WTC11 (cell line): ENCODE measurements around the gene ARAF.

Source experiments
- CREB1 ChIP-seq: sonication (generic); formaldehyde crosslinking; IDR thresholded peaks from 2 replicates; pipeline ENCODE4 v1.8.0; 2023; ENCODE audit warnings: mild to moderate bottlenecking, missing genetic modification reagents
- CREM ChIP-seq: sonication (generic); formaldehyde crosslinking; IDR thresholded peaks from 2 replicates; pipeline ENCODE4 v1.8.1; 2022; ENCODE audit warnings: mild to moderate bottlenecking, missing genetic modification reagents, moderate library complexity
- FOXP4 ChIP-seq: sonication (generic); formaldehyde crosslinking; IDR thresholded peaks from 2 replicates; pipeline ENCODE4 v1.8.0; 2022; ENCODE audit warnings: mild to moderate bottlenecking, missing genetic modification reagents
- JUN ChIP-seq: sonication (generic); formaldehyde crosslinking; IDR thresholded peaks from 2 replicates; pipeline ENCODE4 v1.8.0; 2023; ENCODE audit warnings: mild to moderate bottlenecking, missing genetic modification reagents
- NFYB ChIP-seq: sonication (generic); formaldehyde crosslinking; conservative IDR thresholded peaks from 2 replicates; pipeline ENCODE4 v1.8.0; 2022; ENCODE audit warnings: low read depth, missing genetic modification reagents
- SMAD3 ChIP-seq: sonication (generic); formaldehyde crosslinking; IDR thresholded peaks from 2 replicates; pipeline ENCODE4 v1.8.0; 2022; ENCODE audit warnings: missing genetic modification reagents, mild to moderate bottlenecking, borderline replicate concordance
- TF ChIP-seq, protein P1 (sequence below): fragments of 200-600 bp; IDR thresholded peaks from 2 replicates; pipeline ENCODE4 v1.8.0; 2022; ENCODE audit warnings: antibody characterized with exemption
- TF ChIP-seq, protein P2 (sequence below): sonication (generic); formaldehyde crosslinking; IDR thresholded peaks from 2 replicates; pipeline ENCODE4 v1.8.1; 2023; ENCODE audit warnings: mild to moderate bottlenecking, missing genetic modification reagents, moderate library complexity
- TF ChIP-seq, protein P3 (sequence below): sonication (generic); formaldehyde crosslinking; IDR thresholded peaks from 2 replicates; pipeline ENCODE4 v1.8.1; 2023; ENCODE audit warnings: mild to moderate bottlenecking, missing genetic modification reagents, borderline replicate concordance

DNA sequence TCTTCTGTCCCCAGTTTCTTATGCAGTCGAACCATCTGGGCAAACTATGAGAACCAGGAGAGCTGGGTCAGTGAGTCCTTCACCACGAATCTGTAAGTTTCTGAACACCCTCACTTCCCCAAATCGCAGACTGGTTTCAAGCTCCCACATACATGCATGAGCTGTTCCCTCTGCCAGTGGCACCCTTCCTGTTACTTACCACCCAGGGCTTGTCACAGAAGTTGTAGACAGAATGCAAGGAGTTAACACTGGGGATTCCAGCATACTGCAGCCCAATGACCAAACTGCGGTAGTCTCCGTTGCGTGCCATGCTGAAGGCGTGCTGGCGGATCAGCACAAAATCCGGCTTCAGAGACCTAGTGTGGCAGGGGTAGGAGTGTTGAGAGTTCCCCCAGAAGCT is 44.0 kb downstream of the ARAF start:
- TF ChIP-seq CREB1 (CRISPR knock-in tag) (no peak), FOXP4 (CRISPR knock-in tag) (no peak), SMAD3 (no peak), NFYB (CRISPR knock-in tag) (no peak), CREM (CRISPR knock-in tag) (no peak), JUN (CRISPR knock-in tag) (no peak)
- TF ChIP-seq, protein P1, sequence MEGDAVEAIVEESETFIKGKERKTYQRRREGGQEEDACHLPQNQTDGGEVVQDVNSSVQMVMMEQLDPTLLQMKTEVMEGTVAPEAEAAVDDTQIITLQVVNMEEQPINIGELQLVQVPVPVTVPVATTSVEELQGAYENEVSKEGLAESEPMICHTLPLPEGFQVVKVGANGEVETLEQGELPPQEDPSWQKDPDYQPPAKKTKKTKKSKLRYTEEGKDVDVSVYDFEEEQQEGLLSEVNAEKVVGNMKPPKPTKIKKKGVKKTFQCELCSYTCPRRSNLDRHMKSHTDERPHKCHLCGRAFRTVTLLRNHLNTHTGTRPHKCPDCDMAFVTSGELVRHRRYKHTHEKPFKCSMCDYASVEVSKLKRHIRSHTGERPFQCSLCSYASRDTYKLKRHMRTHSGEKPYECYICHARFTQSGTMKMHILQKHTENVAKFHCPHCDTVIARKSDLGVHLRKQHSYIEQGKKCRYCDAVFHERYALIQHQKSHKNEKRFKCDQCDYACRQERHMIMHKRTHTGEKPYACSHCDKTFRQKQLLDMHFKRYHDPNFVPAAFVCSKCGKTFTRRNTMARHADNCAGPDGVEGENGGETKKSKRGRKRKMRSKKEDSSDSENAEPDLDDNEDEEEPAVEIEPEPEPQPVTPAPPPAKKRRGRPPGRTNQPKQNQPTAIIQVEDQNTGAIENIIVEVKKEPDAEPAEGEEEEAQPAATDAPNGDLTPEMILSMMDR, result no peak
- TF ChIP-seq, protein P2, sequence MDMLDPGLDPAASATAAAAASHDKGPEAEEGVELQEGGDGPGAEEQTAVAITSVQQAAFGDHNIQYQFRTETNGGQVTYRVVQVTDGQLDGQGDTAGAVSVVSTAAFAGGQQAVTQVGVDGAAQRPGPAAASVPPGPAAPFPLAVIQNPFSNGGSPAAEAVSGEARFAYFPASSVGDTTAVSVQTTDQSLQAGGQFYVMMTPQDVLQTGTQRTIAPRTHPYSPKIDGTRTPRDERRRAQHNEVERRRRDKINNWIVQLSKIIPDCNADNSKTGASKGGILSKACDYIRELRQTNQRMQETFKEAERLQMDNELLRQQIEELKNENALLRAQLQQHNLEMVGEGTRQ (CRISPR knock-in tag), result no peak
- TF ChIP-seq, protein P3, sequence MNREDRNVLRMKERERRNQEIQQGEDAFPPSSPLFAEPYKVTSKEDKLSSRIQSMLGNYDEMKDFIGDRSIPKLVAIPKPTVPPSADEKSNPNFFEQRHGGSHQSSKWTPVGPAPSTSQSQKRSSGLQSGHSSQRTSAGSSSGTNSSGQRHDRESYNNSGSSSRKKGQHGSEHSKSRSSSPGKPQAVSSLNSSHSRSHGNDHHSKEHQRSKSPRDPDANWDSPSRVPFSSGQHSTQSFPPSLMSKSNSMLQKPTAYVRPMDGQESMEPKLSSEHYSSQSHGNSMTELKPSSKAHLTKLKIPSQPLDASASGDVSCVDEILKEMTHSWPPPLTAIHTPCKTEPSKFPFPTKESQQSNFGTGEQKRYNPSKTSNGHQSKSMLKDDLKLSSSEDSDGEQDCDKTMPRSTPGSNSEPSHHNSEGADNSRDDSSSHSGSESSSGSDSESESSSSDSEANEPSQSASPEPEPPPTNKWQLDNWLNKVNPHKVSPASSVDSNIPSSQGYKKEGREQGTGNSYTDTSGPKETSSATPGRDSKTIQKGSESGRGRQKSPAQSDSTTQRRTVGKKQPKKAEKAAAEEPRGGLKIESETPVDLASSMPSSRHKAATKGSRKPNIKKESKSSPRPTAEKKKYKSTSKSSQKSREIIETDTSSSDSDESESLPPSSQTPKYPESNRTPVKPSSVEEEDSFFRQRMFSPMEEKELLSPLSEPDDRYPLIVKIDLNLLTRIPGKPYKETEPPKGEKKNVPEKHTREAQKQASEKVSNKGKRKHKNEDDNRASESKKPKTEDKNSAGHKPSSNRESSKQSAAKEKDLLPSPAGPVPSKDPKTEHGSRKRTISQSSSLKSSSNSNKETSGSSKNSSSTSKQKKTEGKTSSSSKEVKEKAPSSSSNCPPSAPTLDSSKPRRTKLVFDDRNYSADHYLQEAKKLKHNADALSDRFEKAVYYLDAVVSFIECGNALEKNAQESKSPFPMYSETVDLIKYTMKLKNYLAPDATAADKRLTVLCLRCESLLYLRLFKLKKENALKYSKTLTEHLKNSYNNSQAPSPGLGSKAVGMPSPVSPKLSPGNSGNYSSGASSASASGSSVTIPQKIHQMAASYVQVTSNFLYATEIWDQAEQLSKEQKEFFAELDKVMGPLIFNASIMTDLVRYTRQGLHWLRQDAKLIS (CRISPR knock-in tag), result no peak
